RPMI8226 (cell line): ENCODE results near the gene NRXN3.

Experiments used
- DNase-seq: peaks from one replicate; pipeline ENCODE4 v3.0.0-alpha.2; 2015

The NRXN3 gene

DNA sequence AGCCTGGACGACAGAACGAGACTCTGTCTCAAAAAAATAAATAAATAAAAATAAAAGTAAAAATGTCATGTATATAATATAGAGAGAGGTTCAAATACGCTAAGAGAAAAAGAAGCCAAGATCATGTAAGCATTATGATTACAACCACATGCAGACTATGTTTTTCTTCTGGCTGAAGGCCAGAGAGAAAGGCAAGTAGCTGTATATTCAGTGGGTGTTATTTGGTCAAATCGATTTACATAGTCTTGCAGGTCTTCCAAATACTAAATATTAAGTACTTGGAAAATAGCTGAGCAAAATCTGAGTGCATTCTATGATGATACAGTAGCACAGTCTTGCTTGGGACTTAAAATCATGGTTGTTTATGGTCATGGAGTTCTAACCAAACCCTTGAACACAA, 1283.1 kb downstream of the NRXN3 start:
- no peak for DNase-seq

DNA sequence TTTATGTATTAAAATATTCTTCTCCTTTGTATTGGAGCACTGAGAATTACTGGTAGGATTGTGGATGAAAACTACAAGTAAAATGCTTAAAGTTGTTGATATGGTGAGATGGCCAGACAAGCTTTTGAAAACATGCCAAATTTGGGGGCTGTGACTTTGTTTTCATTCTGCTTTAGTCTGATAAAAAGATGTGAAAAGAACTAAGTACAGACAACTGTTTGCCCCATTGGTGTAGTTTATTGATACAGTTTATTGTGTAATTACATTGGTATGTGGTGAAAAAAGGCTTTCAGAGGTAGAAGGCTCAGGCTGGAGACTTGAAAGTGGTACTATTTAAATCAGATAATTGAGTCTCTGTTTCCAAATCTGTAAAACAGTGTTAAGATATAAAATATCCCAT, 1294.3 kb downstream of the NRXN3 start:
- no peak for DNase-seq

DNA sequence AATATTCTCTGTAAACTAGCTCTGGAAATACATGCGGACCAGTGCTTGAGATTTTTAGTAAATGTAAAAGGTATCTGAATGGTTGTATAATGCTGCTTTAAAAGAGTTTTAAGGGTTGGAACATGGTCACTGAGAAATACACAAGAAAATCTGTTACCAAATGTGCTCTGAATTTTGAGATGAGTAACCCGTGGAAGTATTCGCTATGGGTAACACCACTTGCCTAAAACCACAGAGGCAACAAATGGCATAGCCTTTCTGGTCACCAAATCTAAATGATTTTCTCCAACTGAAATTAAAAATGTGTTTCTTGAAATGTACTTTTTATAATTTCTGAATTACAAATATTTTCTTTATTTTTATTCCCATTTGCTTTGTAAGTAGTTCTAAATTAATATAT, 1295.5 kb downstream of the NRXN3 start:
- no peak for DNase-seq

DNA sequence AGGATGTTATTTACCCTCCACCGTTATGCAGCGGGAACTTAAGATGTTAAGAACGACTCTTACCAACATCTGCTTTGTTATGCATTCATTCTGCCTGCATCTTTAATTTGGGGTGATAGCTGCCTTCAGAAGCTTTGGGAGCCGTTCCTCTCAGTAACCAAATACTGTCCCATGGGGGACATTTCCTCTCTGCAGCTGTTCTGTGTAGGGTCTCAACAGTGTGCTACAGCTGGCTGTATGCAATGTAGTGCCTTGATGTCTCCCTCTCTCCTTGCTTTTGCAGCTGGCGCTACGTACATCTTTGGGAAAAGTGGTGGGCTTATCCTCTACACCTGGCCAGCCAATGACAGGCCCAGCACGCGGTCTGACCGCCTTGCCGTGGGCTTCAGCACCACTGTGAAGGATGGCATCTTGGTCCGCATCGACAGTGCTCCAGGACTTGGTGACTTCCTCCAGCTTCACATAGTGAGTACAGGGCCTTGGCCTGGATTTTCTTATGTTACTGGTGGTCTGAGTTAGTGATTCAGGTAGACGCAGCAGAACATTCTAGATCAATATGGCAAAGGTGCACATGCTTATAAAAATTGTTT, 1296.9 kb downstream of the NRXN3 start:
- no peak for DNase-seq

DNA sequence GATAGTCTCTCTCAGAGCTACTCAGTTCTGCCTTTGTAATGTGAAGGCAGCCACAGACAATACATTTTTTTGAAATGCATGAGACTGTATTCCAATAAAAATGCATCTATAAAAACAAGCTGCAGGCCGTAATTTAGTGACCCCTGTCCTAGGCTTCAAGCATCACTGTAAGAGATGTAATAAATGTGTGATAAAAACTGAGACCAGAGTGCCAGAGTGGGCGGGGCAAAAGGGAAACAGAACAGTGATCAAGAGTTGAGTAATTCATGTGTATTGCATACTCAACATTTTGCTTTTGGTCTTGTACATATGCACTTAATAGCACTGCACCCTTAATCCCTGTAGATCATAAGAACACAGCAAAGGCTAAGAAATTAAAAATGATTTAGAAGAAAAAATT, 1297.7 kb downstream of the NRXN3 start:
- no peak for DNase-seq

DNA sequence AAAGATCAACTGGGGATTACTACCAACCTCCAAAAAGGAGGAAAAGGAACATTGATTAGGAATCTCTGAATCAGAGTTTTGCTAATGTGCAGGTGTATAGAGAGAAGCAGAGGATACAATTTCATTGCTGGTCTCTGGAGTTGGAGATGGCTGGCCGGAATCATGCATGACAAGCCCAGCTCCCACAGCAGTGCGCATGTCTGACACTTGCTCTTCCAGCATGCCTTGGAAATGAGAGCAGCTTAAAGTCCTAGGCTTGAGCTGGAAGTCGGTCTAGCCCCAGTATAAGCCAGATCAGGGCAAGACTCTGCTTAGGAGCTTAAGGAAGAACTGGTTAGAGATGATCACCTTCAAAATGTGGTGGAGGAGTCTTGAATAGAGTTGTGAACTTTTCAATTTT, 1298.3 kb downstream of the NRXN3 start:
- no peak for DNase-seq

DNA sequence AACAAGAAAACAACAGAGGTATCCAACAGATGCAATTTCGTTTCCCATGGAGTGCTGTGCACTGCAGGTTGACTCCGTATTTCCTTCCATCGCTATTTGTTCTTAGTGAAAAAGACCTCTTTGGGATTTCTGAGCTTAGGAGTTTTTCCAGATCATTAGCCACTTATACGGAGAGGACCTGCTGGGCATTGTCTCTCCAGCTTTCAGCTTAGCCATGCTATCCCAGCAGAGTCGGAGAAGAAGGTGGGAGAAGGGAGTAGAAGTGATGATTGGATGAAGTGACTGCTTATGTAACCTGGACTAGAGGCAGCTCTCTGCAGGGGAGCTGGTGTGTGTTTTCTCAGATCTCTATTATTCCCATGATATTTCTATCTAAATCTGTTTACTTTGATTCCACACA, 1303.5 kb downstream of the NRXN3 start:
- no peak for DNase-seq

DNA sequence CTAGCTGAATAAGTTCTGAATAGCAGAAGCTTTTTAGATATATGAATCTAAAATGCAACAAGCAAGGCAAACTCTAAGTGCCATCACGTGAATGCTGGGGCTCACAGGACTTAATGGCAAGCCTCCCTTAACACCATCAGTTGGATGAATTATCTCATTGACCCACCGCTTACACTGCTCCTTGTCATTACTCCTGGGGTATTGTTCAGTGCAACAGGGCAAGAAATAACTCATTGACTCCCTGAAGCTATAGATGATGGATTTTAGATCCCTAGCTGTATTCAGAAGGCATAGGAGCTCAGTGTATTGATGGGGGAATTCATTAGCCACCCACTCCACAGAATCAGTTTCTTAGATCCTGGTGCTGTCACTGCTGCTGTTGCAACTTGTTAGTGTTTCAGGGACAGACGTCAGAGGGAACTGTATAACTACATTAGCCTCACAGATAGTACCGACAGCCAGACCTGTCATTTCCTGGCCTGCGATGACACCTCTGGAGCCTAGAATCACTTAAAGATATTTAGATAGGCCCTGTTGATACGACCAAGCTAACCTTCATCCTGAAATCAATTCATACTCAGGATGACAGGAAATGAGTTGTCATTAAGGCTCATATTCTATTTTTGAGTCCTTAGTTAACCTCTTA, 1305.8 kb downstream of the NRXN3 start:
- DNase-seq, result no peak

DNA sequence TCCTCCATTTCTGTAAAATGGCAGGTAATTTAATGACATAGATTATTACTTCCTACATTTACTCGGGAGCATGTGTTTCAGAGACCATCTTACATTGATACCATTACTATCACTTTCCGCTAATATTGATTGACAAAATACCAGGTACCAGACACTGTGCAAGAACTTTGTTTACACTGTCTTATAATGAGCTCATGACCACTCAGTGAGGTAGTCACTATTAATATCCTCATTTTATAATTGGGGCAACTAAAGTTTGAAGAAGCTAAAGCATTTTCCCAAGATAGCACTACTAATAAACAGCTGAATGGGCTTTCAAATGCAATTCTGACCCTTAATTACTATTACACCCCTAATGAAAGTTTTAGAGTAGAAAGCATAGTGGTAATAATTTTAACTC, 1306.4 kb downstream of the NRXN3 start:
- DNase-seq, result no peak

DNA sequence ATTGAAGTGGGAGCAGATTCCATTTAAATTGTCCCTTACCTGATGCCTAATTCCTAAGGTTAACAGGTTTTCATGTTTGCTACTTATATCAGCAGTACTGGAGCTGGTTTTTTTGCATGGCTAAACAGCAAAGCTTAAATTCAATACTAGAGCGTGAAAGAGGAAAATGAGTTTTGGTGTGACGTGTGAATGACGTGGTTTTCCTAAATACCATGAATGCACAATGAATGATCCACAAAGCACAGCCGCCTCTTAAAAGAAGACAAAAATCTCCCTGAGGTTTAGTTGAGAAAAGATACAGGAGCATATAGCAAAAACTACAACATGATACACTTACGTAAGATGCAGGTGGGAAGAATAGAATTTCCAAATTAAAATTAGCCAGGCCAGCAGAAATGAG, 1310.0 kb downstream of the NRXN3 start:
- no peak for DNase-seq

DNA sequence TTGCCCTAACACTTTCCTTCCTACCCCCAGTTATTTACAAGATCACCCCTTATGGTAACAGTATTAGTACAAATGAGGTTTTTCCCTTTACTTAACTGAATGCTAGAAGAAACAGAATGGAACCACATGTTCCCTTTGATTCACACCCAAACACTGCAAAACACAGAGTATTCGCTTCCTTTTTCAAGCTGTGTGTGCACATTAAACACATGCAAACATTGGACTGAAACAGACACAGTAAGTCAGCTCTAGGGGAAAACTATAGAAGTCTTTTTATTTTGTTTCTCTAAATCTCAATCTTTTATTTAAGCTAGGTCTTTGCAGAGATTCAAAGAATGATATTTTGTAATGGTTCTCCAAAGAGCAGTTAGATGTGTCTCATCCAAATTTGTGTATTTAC, 1312.7 kb downstream of the NRXN3 start:
- no peak for DNase-seq

DNA sequence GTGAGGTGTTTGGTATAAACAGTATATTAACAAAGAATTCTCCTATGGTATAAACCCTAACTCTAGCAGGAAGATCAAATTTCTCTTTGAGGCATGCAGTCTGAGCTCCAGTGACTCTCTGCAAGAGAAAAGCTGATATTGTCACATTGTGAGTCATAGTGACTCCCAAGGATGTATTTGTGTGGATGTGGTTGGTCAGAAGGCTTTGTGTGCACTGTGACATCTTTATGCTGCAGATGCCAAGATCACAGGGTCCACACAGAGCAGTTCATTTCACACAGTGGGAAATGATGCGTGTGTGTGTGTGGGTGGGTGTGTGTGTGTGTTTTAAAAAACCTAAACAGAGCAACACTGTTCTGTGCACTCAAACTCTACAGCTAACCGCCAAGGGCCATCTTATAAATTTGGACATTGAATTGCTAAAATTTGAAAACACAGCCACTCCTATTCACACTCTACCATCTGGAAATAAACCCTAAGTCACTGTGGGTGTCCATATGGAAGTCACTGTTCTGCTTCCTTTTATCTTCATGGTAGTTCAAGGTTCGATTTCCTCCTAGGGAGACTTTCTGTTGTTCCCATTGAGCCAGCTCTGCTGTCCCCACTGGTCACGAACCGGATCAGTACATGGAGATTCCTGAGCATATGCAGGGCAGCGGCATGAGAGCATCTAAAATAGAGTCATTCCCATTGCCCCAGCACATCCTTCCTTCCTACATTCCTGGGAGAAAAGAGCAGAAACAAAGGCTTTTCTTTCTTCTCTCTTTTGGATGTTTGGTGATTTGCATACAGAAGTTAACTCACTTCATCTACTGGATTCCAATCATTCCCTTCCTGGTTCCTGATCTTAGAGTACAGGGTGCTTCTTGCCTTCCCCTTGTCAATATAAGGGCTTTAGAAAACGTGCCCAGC, 1313.6 kb downstream of the NRXN3 start:
- no peak for DNase-seq

DNA sequence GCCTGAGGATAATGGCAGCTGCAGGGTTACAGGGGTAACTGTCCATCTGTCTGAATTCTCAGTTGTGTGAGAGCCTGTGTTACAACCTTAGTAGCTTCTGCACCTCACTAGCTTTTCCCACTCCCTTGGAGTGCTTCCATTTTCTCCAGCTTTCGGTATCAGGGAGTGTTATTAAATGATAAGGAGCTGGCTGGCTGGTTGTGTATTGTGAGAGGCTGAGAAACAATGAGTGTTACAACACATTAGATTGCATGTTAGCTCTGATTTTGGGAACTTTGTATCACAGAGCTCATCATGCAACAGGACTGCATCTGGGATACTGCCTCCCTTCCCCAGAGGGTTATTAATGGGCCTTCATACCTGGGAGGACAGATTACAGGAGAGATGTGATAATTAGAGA, 1317.5 kb downstream of the NRXN3 start:
- DNase-seq, result no peak

DNA sequence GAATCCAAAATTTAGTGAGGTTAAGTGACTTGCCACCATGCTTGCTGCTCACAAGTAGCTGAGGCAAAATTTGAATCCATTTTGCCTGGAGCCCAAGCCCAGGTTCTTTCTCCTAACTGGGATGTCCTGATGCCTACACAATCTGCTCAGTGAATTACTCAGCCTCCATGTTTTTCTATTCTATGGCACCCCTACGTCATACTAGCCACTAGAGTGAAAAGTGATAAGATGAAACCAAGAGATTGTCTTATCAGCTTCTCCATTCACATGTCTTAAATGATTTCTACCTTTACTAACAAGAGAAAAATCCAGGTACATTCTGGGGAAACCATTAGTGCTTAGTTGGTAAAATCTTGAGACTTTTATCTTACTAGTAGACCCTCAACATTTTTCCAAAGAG, 1321.0 kb downstream of the NRXN3 start:
- DNase-seq, result no peak

DNA sequence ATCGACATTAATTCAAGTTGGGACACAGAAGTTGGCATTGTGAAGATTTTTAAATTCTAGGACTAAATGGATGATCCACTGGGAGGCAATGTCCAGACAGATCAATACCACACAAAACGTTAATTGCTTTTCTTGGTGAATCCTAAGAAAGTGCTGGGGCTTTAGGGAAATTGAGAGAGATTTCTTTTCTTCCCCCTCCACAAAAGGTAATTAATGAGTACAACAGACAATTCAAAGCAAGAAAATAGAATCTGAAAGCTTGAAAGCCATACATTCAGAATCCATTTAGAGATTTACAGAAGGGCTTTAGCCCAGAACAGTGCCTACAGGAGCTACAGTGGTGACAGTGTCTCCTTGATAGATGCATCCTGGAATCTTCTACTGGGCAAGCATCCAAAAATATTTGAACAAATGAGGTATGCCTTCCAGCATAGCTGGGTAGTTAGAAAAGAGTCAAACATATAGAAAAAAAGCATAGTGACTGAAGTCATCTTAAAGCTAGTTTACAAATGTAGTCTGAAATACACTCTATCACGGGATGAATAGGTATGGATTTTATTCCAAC, 1323.0 kb downstream of the NRXN3 start:
- no peak for DNase-seq

DNA sequence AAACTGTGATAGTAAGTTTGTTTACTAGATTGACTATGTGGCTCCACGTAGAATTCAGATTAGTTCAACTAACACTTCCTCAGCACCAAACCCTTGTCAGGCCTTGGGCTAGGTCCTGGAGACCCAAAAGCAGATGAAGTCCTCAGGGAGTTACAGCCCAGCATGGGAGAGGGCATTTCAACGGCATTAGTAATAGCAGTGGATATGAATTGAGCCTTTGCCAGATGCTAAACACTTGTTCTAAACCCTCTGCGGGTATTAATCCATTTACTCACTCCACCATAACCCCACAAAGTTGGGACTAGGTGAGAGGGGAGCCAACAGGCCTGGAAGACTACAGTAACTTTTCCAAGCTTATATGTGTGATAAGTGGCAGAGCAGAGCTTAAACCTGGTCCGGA, 1326.5 kb downstream of the NRXN3 start:
- DNase-seq, result no peak

DNA sequence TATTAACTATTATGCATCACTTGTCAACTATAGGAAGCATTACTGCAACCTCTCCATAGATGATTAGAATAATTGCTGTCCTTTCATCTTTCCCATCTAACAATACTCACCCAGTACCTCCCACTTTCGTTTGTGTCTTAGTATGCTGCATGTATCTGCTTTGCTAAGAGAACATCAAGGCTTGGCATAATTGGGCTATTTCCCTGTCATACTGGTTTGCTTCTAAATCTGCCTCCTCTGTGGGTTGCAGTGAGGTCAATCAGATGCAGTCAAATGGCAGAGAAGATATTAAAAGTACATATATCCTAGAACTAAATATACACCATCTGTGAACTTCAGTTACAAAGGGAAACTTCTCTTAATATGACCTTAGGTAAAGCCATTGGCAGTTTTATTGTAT, 1330.3 kb downstream of the NRXN3 start:
- DNase-seq, result no peak

DNA sequence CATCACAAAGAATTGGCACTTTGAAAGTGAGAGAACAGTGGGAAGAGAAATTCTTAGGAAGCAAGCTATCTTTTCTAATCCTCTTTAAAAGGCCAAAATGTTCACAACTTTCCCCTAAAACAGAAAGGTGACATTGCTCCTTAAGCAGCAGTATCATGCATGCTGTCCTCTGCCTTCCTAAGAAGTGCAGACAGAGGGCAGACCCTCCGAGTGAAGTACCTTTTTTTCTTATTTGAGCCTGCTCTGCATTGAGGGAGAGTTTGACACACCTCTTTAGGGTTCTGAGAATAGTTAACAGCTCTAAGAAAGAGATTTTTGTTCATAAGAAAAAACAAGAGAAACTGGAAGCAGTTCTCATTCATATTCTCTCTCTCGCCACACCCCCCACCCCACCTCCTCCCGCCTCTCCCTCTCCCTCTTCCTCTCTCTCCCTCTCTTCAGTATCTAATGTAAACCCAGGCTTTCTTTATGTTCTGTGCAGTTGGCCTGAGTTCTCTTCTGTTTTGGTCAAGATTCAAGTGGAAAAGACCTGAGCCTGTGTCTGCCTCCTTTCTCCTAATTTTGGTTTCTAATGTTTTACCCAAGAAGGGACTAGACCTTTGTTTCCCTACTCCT, 1332.1 kb downstream of the NRXN3 start:
- no peak for DNase-seq

DNA sequence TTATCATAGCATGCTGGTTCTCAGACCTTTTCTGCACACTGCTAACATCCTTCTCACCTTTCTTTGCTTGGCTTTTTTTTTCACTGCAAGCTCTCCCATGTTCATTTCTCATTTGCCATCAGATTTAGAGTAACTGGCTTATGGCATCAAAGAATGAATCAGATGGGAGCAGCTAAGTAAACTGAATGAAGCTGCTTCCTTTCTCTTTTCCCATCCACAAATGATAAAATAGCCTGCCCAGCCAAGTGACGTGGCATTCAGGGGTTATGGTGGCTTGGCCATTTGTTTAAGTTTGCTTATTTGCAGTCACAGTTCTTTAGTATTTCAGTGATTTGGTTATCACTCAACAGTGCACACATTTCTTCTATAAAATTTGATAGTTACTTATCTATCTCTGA, 1332.6 kb downstream of the NRXN3 start:
- DNase-seq, result no peak

DNA sequence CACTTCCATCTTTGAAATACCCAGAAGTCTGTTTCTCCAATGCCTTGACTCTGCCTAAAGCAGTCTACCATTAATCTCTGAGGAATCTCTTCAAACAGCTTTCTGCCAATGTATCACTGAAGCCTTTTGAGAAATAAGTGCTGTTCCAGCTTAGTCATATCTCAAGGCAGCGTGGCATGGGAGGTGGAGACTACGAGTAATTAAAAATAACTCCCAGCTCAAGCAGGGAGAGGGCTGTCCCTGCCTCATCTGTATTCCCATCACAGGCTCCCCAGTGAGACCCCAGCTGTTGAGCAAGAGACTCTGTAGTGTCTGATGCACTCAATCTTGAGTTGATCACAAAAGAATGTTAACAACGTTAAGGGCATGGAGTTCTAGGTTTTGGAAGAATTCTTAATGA, 1340.5 kb downstream of the NRXN3 start:
- no peak for DNase-seq

DNA sequence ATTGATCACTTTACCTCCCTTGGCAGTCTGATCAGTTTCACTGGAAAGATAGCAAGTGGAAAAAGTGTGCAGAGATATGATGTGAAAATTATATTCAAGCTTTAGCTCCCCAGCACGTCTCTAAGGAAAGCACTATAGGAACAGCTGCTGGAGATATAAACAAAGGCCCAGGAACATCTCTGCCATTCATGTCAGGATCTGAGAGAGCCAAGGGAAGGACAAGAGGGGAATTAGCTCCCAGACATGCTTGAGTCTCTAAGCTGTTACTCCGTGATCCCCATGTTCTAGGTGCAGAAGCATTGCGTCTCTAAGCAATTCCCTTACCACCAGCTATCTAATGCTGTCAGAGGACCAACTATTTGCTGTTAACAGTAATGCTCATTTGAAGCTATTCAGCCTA, 1341.0 kb downstream of the NRXN3 start:
- DNase-seq, result no peak

DNA sequence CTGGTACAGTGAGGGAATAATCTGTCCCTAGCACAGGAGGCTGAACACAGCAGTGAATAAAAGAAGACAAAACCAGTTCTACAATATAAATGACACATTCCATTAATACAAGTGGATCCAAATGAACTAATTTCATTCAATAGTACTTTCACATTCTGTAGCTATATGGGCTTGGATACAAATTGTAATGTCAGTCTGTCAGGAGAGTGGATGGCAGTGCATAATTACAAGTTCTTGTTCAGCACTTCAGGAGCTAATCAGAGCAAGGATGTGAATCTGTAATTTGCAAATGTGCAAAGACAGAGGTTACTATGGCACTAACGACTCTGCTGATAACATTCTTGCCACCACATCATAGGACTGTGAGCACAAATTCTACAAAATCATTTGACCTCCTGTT, 1343.3 kb downstream of the NRXN3 start:
- DNase-seq, result no peak

DNA sequence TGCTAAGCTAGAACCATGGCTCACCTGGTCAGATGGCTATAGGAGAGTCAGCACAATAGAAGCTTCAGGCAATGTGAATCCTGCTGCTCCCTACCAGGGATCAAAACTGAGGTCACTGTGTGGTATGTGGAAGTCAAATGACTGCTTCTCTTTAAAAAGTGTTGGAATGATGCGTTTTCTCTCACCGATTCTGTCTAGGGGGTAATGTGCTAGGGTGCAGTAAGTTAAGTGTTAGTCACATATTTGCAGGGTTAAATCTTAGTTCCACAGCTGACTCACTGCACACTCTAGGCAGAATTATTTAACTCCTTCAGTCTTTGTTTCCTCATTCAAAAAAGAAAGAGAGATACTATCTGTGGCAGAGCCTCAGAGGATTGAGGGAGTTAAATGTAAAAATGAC, 1344.5 kb downstream of the NRXN3 start:
- DNase-seq, result no peak

DNA sequence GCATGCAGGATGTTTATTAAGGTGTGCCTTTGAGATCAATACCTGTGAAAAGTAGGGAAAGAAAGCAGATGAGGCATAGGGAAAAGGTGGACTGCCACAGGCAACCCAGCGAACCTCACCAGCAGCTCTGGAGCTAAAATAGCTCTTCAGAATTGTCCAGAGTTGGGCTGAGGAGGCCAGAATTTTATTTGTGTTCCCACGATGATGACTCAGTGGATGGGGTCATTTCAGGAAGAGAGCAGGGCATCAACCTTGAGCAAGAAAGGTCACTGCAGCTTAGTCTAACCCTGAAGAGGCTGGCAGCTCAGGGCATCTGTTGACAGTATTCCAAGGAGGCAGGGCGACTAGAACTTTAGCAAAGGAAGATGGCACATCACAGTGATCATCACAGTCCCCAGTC, 1345.0 kb downstream of the NRXN3 start:
- no peak for DNase-seq
